HT-29 (cell line): Measurements from ENCODE around the gene MED13L. TPM values are rescaled to one million over a fixed set of nuclear protein-coding genes. Genes with fewer than 3 reads are reported as not detected.
A peak's percentile ranks its signal among the peaks of the same experiment; 100 is the strongest.
"Not testable (repeated sequence)": the region's sequence is repeated elsewhere in the genome, so short reads cannot be mapped to it uniquely, and the experiment has no call there.

Source experiments
- DNase-seq: peaks from one replicate; pipeline ENCODE4 v3.0.0-alpha.2; 2015; ENCODE audit warnings: low spot score
- total RNA-seq: library from RNA; depleted of rRNA; stranded (reverse); fragments of >200 nt; shearing (Covaris generic); gene quantifications from 2 replicates; pipeline ENCODE4 v1.2.3, GENCODE V29; 2014

Gene MED13L
- total RNA-seq, 1 experiment from 2014 or later = 23.8 TPM

DNA sequence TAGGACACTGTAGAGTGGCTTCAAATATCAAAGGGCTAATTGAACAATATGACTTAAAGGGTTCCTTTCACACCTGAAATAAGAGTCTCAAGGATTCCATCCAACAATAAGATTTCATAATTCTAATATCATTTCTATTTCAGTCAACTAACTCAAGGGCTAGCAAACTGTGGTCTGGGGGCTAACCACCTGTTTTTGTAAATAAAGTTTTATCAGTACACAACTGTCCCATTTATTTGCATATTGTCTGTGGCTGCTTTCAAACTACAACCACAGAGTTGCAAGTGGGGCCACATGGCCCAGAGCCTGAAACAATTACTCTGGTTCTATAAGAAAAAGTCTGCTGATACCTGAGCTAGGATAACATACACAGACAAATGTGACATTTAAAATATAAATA is 29.1 kb downstream of the MED13L start:
- DNase-seq = no peak

DNA sequence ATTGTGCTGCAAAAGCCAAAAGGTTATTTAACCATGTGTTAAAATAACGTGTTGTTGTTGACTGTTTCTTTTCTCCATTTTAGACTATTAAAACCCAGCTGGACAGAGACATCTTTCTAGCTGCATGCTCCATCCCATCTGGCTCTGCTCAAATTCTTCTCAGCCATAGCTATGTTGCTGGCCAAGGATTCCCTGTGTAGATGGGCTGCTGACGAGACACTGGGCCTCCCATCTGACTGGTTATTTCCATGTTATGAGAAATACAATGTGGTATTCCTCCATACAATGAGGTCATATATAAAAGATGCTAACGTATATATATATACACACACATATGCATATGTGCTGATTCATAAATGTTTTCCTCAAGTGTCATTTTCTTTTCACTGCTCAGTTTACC is 30.1 kb downstream of the MED13L start:
- DNase-seq = no peak

DNA sequence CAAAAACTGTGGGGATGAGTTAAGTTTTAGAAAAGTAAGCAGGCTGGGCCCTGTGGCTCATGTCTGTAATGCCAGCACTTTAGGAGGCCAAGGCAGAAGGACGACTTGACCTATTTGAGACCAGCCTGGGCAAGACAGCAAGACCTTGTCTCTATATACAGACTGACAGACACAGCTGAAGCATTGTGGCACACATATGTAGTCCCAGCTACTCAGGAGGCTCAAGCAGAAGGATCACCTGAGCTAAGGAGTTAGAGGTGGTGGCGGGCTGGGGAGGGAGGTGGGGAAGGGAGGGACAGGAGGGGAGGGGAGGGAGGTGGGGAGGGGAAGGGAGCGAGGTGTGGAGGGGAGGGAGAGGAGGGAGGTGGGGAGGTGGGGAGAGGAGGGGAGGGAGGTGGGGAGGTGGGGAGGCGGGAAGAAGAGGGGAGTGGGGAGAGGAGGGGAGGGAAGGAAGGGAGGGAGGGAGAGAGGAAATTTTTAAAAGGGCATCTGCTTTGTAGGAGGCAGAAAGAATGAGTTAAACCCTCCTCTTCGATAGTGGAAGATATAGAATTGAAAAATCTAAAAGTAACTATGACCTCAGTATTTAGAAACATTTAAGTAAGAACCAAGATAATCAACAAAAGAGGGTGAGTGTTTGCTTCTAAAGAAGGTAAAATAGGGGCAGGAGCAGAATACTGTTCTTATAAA is 30.9 kb downstream of the MED13L start:
- no peak for DNase-seq

DNA sequence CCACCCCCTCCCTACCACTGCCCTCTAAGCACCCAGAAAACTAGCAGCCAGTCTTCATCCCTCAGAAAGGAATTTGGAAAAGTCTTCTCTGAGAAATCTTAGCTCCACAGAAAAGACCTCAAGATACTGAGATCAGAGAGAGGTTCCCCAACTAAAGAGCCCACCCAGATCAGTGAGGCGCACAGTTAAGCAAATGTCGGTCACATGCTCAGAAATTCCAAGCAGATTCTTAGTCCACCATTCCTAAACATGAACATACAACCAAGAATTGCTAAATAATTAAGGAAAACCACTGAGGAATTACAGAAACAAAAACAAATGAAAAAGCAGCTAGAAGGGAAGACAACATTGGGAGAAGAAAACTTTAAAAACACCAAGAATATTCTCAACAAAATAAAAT is 32.3 kb downstream of the MED13L start:
- DNase-seq = no peak

DNA sequence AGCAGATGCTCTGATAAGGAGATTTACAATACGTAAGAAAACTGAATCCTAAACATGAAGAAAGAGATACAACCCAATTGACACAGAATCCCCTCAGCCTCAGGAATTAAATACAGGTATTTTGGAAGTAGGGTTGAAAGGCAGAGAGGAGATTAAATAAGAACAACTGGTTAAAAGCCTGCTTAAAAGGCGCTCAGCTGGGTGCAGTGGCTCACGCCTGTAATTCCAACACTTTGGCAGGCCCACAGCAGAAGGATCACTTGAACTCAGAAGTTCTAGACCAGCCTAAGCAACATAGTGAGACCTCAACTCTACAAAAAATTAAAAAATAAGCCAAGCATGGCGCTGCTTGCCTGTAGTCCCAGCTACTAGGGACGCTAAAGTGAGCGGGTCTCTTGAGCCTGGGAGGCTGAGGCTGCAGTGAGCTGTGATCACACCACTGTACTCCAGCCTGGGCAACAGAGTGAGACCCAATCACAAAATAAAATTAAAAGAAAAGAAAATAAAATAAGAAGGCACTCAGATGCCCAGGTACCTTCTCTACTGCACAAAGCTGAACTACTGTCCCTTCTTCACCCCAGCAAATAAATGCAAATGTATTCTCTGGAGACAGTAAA is 32.9 kb downstream of the MED13L start:
- no peak for DNase-seq

DNA sequence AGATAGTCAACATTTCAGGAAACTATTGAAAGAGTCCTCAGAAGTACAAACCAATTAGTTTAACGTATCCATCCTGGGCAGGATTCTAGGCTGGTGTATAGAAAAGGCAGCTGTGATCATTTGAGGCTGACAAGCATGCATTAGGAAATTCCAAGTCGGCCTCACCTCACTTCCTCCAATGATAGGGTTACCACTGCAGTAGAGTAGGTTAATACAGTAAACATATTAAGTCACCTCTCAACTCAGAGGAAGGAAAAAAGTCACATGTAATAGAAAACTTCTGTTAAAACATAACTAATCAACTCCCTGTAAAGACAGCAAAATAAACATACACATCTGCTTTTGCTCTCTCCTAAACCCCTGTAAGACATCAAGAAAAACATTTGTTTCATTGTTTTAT is 33.5 kb downstream of the MED13L start:
- peak; percentile 42 for DNase-seq

DNA sequence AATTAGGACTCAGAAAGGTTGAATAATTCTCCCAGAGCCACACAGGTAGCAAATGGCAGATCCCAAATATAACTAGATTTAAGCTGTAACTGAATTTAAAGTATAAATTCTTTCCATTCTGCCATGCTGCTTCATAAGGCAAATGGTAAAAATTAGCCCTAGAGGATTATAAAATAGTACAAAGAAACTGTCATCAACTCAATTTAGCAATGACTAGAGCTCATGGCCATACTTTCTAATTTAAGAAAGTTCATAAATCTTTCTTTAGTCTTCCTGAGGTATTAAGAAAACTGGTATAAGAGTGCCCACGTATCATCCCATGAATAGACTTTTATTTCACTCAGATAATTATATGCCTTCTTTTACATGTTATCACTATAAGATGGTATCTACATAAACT is 34.8 kb downstream of the MED13L start:
- DNase-seq = no peak

DNA sequence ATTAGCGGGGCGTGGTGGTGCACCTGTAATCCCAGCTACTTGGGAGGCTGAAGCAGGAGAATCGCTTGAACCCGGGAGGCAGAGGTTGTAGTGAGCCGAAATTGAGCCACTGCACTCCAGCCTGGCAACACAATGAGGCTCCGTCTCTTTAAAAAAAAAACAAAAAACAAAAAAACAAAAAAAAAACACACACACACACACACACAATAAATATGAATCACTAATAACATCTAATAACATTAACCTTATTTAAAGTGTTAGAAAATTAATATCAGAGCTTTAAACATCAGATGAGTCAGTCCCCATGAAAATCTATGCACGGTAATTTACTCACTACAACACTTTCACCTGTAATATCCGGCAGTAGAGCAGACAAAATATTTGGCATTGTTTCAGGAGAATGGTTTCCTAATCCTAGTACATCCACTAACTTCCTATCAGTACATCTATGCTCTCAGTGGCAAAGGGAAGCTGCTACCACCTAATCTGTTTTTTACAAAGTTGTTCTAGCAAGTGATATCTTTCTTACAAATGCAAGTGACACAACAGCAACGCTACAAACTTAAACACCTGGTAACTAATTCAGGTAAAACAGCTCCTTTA is 36.2 kb downstream of the MED13L start:
- DNase-seq = no peak

DNA sequence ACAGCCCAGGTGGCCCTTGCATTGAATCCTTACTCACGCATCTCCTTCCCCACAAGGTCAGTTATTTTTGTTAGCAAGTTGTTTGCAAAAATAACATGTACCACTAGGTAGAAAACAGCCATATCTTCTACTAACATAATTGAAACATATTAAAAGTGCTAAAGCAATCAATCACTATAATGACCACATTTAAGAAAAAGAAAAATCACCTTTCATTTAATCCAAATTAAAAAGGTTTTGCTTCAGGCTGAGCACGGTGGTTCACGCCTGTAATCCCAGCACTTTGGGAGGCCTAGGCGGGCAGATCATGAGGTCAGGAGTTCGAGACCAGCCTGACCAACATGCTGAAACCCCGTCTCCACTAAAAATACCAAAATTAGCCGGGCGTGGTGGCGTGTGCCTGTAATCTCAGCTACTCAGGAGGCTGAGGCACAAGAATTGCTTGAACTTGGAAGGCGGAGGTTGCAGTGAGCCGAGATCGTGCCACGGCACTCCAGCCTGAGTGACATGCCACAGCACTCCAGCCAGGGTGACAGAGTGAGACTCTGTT is 38.8 kb downstream of the MED13L start:
- DNase-seq = not testable (repeated sequence)

DNA sequence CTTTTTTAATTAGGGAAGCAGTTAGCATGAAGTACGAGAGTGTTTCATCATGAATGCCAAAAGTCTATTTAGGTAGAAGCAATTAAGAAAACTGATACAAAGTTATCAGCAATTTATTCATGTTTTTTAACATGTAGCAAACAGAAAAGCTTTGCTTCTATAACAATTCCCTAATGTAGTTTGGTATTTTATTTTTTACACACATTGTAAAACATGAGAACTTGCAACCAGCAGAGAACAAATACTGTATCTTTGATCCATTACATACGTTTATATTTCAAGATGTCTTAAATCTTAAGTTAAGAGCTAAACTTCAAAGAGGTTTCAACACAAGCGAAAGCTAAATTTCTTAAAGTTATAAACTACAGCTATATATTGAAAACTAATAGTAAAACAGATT is 39.3 kb downstream of the MED13L start:
- DNase-seq = no peak

DNA sequence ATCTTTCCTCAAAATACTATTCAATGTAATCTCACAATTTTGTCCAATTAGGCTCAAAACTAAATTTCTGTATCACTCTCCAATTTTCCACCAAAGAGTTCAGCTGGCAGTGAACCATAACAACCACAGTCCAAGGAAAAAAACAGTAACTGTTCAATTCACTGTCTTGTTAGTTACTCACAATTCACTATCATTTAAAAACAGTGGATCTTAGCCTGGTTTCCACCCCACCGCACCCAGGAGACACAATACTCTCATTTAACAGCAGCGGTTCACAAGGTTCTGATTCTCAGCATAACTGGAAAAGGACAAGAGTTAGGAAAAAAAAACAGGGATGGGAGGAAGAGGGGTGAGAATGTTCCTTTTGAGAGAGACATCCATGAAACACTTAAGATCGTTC is 40.5 kb downstream of the MED13L start:
- DNase-seq = no peak

DNA sequence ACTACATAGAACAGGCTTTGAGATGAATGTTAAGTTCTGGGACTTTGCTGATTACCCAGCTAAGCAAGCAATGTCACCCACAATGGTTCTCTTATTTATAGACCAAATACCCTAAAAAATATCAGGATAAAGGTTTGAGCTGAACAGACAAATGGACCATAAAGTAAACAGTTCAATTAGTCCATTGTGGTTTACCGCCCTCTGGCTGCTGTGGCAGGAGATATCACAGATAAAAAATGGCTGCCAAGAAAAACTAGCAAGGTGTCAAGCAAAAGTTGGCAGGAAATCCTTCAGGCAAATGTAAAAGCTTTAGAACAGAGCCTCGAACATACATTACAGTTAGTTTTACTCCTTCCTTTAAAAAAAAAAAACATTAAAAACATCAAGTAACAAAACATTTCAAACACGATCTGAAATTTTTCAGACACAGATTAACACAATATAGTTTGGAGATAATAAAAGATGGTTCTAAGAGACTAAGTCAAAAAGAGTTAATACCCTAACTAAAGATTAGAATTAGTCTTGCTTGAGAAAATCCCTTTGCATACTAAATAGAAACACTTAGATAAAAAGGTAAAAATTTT is 41.3 kb downstream of the MED13L start:
- peak; percentile 60 for DNase-seq

DNA sequence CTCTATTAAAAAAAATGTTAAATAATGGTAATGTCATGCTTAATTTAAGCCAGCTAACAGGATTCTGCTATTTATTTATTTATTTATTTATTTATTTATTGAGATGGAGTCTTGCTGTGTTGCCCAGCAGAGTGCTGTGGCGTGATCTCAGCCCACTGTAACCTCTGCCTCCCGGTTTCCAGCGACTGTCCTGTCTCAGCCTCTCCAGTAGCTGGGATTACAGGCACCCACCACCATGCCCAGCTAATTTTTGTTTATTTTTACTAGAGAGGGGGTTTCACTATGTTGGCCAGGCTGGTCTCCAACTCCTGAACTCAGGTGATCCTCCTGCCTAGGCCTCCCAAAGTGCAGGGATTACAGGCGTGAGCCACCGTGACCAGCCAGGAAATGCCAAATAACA is 43.3 kb downstream of the MED13L start:
- DNase-seq = not testable (repeated sequence)

DNA sequence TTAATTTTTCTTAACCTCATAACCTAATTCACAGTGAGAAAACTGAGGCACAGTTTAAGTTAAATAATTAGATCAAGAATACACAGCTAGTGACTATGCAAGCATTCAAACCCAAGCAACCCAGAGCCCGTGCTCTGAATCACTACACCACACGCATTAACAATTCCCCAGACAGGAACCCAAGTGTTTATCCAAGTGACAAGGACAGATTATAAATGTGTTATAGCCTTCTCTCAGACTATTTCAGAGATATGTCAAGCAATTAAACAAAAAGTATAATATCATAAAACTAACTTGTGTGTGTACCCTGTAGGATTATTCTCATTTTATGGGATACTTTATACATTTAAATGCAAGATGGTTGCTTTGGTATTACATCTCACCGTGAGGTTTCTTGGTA is 43.8 kb downstream of the MED13L start:
- DNase-seq = no peak

DNA sequence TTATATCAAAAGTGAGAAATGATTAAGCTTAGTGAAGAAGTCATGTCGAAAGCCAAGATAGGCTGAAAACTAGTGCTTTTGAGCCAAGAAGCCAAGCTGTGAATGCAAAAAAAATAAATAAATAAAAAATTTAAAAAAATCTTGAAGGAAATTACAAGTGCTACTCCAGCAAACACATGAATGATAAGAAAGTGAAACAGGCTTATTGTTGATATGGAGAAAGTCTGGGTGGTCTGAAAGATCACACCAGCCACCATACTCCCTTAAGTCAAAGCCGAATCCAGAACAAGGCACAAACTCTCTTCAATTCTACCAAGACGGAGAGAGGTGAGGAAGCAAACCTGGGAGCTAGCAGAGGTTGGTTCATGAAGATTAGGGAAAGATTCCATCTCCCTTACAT is 49.7 kb downstream of the MED13L start:
- DNase-seq = no peak

DNA sequence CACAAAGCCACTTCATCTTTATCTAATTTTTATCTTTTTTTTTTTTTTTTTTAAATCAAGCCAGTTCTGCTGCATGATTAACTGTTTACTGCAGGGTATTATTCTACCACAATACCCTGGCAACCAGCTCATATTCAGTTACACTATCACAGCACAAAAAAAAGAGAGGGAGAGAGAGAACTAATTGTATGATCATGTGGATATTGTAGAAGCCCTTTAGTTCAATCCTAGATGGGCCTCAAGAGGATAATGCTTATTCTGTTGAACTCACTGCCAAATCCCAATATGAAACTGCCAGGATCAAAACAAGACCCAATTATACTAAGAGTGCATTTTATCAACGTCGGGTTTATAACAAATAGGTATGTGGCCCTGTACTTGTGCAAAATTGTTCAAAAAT is 51.5 kb downstream of the MED13L start:
- no peak for DNase-seq

DNA sequence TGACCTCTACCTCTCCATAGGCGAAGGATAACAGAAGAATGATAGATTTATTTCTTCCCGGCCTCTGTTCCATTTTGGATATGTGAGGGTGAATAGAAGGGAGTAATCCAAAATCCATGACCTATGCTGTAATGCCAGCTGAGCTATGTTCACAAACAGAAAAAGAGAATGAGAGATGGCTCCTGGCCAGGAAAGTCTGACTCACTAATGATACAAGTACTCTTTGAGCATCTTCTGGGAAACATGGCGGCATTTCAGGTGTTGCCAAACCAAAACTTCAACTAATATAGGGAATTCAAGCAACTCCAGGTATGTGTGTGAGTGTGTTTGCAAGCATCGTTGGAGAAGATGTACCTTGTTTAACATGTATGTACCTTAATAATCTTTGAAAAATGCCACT is 55.1 kb downstream of the MED13L start:
- peak; percentile 36 for DNase-seq

DNA sequence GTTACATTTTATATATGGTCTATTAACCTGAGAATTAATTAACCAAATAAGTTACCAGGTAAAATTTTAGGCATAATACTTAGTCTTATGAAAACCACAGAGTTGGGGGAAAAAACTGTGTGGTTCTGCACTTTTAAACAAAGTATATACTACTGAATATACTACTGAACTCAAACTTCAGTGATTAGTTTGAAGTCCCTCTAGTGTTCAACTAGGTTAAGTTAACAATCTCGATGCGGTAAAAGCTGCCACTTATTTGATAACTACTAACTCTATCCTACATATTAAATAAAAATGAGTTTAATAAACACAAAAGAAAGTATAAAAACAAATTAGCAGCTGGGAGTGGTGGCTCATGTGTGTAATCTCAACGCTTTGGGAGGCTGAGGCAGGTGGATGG is 56.7 kb downstream of the MED13L start:
- DNase-seq = no peak

DNA sequence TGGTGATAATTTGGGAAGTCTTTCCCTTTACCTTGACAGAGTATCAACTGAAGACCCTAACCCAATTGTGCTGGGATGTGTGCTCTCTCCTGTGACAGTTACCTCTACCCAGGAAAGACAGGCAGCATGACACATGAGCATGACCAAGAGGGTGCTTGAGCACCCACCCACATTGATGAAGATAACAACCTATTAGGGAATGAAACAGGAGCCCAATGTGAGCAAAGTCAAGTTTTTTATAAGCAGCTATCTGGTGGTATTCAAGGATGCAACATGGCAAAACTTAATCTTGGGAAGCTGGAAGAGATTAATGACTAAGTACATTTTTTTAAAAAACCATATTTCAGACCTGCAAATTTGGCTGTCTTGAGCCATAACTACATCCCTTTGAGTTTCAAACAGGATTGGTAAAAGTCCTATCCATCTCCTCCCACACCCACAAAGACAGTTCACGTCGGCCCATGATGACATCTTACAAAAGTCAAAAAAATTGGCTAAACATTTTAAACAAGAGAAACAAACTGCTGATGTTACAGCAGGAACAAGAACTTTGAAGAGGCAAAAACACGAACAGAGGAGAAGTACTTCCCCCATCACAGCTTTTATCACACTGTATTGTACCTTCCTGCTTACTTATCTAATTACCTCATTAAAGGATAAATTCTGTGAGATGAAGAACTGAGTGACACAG is 60.3 kb downstream of the MED13L start:
- DNase-seq = no peak

DNA sequence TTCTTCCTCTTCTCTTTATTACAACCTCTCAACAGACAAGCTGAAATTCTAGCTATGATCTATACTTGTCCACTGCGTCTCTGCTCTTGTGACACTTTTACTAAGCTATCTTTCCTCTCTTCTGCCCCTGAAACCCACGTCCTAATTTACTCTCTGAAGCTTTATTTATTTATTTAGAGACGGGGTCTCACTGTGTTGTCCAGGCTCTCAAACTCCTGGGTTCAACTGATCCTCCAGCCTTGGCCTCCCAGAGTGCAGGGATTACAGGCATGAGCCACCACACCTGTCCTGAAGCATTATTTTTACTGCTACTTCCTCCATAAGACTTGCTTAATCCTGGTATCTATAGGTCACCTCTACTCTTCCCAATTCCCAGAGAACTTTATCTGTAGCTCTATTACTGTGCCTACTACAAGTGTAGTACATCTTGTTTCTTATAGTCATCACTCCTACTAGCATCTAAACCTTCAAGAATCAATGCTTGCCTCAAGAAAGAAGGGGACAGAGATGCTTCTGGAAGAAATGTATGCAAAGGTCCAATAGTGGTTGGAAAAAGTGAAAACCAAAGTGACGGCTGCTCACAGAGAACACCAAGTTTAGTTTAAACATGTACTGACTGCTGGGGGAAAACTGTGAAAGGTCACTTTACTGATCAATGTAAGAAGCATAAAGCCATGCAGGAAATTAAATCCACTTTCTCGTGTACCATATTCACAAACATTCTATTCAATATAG is 61.3 kb downstream of the MED13L start:
- no peak for DNase-seq

DNA sequence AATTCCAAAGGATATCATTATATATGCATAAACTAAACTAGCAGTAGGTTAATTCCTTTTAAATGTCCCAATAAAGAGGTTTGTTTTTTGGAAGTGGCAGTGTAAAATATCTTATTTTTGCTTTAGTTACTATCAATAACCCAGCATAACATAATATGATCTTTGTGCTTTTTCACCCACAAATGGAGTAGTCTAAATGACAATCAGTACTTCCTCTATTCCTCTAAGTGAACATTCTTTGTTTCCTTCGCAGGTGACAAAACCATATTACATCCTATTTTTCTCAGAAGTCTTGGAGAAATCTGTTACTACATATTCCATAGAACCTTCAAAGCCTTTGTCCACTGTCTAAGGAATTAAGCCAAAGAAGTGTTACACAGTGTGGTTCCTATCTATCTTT is 62.5 kb downstream of the MED13L start:
- DNase-seq = no peak
